Measurements from ENCODE around the gene DIP2A. TPM values are rescaled to one million over a fixed set of nuclear protein-coding genes. Genes with fewer than 3 reads are reported as not detected.

The DIP2A gene
- total and polyA plus RNA-seq, 2 of the 13 experiments (the other 11 are each of a cell fraction or from before 2014, with no cell fraction given), result 18.5 to 37.6 TPM

DNA sequence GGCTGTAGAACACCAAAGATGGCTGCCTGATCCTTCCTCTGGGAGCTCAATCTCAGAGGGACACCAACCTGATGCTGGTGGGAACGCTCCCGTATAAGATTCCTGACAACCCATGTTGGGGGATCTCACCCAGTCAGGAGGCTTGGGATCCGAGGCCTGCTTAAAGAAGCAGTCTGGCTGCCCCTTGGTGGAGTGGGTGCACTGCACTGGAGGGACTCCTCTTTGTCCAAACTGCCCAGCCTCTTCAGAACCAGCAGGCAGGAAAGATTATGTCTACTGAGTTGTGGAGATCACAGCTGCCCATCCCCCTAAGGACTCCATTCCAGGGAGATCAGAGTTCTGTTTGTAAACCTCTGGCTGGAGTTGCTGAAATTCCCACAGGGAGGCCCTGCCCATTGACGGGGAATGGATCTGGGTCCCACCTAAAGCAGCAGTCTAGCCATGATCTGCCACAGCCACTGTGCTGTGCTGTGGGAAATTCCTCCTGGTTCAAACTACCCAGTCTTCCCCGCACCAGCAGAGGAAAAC, 123.2 kb downstream of the DIP2A start (continued):
- TF ChIP-seq, protein P1, sequence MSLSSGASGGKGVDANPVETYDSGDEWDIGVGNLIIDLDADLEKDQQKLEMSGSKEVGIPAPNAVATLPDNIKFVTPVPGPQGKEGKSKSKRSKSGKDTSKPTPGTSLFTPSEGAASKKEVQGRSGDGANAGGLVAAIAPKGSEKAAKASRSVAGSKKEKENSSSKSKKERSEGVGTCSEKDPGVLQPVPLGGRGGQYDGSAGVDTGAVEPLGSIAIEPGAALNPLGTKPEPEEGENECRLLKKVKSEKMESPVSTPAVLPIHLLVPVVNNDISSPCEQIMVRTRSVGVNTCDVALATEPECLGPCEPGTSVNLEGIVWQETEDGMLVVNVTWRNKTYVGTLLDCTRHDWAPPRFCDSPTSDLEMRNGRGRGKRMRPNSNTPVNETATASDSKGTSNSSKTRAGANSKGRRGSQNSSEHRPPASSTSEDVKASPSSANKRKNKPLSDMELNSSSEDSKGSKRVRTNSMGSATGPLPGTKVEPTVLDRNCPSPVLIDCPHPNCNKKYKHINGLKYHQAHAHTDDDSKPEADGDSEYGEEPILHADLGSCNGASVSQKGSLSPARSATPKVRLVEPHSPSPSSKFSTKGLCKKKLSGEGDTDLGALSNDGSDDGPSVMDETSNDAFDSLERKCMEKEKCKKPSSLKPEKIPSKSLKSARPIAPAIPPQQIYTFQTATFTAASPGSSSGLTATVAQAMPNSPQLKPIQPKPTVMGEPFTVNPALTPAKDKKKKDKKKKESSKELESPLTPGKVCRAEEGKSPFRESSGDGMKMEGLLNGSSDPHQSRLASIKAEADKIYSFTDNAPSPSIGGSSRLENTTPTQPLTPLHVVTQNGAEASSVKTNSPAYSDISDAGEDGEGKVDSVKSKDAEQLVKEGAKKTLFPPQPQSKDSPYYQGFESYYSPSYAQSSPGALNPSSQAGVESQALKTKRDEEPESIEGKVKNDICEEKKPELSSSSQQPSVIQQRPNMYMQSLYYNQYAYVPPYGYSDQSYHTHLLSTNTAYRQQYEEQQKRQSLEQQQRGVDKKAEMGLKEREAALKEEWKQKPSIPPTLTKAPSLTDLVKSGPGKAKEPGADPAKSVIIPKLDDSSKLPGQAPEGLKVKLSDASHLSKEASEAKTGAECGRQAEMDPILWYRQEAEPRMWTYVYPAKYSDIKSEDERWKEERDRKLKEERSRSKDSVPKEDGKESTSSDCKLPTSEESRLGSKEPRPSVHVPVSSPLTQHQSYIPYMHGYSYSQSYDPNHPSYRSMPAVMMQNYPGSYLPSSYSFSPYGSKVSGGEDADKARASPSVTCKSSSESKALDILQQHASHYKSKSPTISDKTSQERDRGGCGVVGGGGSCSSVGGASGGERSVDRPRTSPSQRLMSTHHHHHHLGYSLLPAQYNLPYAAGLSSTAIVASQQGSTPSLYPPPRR (CRISPR knock-in tag; IDR thresholded peaks at IDR 0.05; ENCODE audit: borderline replicate concordance), result peak; percentile 44; the same call in 1 of the 2 replicates
- TF ChIP-seq ZNF251 (CRISPR knock-in tag; IDR thresholded peaks at IDR 0.05), result no peak
- TF ChIP-seq, protein P2, sequence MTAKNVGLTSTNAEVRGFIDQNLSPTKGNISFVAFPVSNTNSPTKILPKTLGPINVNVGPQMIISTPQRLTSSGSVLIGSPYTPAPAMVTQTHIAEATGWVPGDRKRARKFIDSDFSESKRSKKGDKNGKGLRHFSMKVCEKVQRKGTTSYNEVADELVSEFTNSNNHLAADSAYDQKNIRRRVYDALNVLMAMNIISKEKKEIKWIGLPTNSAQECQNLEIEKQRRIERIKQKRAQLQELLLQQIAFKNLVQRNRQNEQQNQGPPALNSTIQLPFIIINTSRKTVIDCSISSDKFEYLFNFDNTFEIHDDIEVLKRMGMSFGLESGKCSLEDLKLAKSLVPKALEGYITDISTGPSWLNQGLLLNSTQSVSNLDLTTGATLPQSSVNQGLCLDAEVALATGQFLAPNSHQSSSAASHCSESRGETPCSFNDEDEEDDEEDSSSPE (CRISPR knock-in tag; IDR thresholded peaks at IDR 0.05), result no peak
- no peak for TF ChIP-seq NR3C1 (CRISPR knock-in tag; IDR thresholded peaks at IDR 0.05)
- no peak for TF ChIP-seq ZNF33B (CRISPR knock-in tag; IDR thresholded peaks at IDR 0.05)
- TF ChIP-seq, protein P3, sequence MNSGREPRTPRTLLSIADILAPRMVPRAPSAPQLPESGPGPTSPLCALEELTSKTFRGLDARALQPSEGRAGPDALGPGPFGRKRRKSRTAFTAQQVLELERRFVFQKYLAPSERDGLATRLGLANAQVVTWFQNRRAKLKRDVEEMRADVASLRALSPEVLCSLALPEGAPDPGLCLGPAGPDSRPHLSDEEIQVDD (CRISPR knock-in tag; IDR thresholded peaks at IDR 0.05; ENCODE audit: borderline replicate concordance), result no peak
- peak; percentile 50 for TF ChIP-seq CBX1 (IDR thresholded peaks at IDR 0.05; ENCODE audit: low read depth)
- TF ChIP-seq, protein P4, sequence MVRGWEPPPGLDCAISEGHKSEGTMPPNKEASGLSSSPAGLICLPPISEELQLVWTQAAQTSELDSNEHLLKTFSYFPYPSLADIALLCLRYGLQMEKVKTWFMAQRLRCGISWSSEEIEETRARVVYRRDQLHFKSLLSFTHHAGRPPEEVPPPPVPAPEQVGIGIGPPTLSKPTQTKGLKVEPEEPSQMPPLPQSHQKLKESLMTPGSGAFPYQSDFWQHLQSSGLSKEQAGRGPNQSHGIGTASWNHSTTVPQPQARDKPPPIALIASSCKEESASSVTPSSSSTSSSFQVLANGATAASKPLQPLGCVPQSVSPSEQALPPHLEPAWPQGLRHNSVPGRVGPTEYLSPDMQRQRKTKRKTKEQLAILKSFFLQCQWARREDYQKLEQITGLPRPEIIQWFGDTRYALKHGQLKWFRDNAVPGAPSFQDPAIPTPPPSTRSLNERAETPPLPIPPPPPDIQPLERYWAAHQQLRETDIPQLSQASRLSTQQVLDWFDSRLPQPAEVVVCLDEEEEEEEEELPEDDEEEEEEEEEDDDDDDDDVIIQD (CRISPR knock-in tag; IDR thresholded peaks at IDR 0.05; ENCODE audit: low read depth), result no peak
- TF ChIP-seq HNF4A (CRISPR knock-in tag; IDR thresholded peaks at IDR 0.05), result peak; percentile 84
- TF ChIP-seq ZBTB42 (CRISPR knock-in tag; IDR thresholded peaks at IDR 0.05), result 0 out of 2 replicates have a peak, but pooled peaks have one; percentile 65
- TF ChIP-seq PAF1 (CRISPR knock-in tag; IDR thresholded peaks at IDR 0.05), result no peak
- TF ChIP-seq, protein P5, sequence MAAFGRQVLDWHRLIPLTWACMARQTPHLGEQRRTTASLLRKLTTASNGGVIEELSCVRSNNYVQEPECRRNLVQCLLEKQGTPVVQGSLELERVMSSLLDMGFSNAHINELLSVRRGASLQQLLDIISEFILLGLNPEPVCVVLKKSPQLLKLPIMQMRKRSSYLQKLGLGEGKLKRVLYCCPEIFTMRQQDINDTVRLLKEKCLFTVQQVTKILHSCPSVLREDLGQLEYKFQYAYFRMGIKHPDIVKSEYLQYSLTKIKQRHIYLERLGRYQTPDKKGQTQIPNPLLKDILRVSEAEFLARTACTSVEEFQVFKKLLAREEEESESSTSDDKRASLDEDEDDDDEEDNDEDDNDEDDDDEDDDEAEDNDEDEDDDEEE (CRISPR knock-in tag; IDR thresholded peaks at IDR 0.05), result 0 out of 2 replicates have a peak, but pooled peaks have one; percentile 21
- TF ChIP-seq, protein P6, sequence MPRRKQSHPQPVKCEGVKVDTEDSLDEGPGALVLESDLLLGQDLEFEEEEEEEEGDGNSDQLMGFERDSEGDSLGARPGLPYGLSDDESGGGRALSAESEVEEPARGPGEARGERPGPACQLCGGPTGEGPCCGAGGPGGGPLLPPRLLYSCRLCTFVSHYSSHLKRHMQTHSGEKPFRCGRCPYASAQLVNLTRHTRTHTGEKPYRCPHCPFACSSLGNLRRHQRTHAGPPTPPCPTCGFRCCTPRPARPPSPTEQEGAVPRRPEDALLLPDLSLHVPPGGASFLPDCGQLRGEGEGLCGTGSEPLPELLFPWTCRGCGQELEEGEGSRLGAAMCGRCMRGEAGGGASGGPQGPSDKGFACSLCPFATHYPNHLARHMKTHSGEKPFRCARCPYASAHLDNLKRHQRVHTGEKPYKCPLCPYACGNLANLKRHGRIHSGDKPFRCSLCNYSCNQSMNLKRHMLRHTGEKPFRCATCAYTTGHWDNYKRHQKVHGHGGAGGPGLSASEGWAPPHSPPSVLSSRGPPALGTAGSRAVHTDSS (CRISPR knock-in tag; conservative IDR thresholded peaks at IDR 0.05), result no peak
- TF ChIP-seq ZNF615 (CRISPR knock-in tag; IDR thresholded peaks at IDR 0.05; ENCODE audit: borderline replicate concordance), result no peak
- no peak for TF ChIP-seq CENPX (CRISPR knock-in tag; IDR thresholded peaks at IDR 0.05)
- no peak for TF ChIP-seq ZNF543 (CRISPR knock-in tag; IDR thresholded peaks at IDR 0.05)
- no peak for TF ChIP-seq ZBTB8A (CRISPR knock-in tag; IDR thresholded peaks at IDR 0.05; ENCODE audit: borderline replicate concordance, low read depth)
- TF ChIP-seq BRCA1 (CRISPR knock-in tag; IDR thresholded peaks at IDR 0.05), result peak; percentile 43; the same call in 1 of the 2 replicates
- TF ChIP-seq ZNF234 (CRISPR knock-in tag; conservative IDR thresholded peaks at IDR 0.05), result no peak
- peak; percentile 57; the same call in 1 of the 2 replicates for TF ChIP-seq REPIN1 (CRISPR knock-in tag; IDR thresholded peaks at IDR 0.05; ENCODE audit: borderline replicate concordance, low read depth)

All from HepG2 (cell line).